A549 (cell line): ENCODE results near the gene CSTF3. TPM values are rescaled to one million over a fixed set of nuclear protein-coding genes. Genes with fewer than 3 reads are reported as not detected.

Experiments used
- ATAC-seq, 2 experiments: fragments of 200-7000 bp in 1 of 2; fragments of >200 bp in 1 of 2; cut with Nextera tagmentation in 1 of 2; cut with Tn5 transposase in 1 of 2; 3 replicates each; pipeline versions ENCODE4 v1.8.0 to v1.9.1; 2018 to 2020; ENCODE audit warnings: mild to moderate bottlenecking in 1 of 2, moderate library complexity in 1 of 2
- CTCF ChIA-PET: fragments of 300-600 bp; sonication (Branson Sonifier 250); formaldehyde crosslinking; extraction: SDS; loops from one replicate; lab custom pipeline; 2021; ENCODE audit warnings: antibody characterized with exemption, inconsistent platforms; lab: Yijun Ruan, JAX
- POLR2A ChIA-PET: fragments of 350-600 bp; formaldehyde crosslinking; extraction: SDS; loops from one replicate; lab custom pipeline; 2021; ENCODE audit warnings: antibody characterized with exemption, inconsistent platforms; lab: Yijun Ruan, JAX
- DNase-seq, 2 experiments: peaks; one replicate each; pipeline versions ENCODE4 v3.0.0 to v3.0.0-alpha.2; 2011 to 2016; ENCODE audit warnings: low read depth in 1 of 2, low spot score in 1 of 2
- FAIRE-seq: peaks from 2 replicates; lab custom pipeline; 2011; peaks lifted over from hg19 to GRCh38; lab: Jason Lieb, UNC
- H3K27ac ChIP-seq, 2 experiments: fragments of >200 bp; sonication (Bioruptor Twin); formaldehyde crosslinking; 3 replicates each; pipeline ENCODE4 v1.5.1; 2016 to 2017
- H3K4me1 ChIP-seq: fragments of >200 bp; sonication (Bioruptor Twin); formaldehyde crosslinking; 3 replicates; pipeline ENCODE4 v1.6.1; 2016
- H3K4me2 ChIP-seq: fragments of >200 bp; sonication (Bioruptor Twin); formaldehyde crosslinking; 3 replicates; pipeline ENCODE4 v1.6.1; 2016
- H3K4me3 ChIP-seq: fragments of >200 bp; sonication (Bioruptor Twin); formaldehyde crosslinking; 3 replicates; pipeline ENCODE4 v1.5.1; 2016
- H3K9me3 ChIP-seq: fragments of >200 bp; sonication (Bioruptor Twin); formaldehyde crosslinking; 3 replicates; pipeline ENCODE4 v1.6.1; 2016
- ATOH8 ChIP-seq: fragments of 250-450 bp; sonication (Bioruptor Pico); IDR thresholded peaks from 2 replicates; pipeline ENCODE4 v1.5.0; 2020; ENCODE audit warnings: low read depth, mild to moderate bottlenecking, moderate library complexity
- BCL3 ChIP-seq: fragments of >200 bp; sonication (Bioruptor Twin); formaldehyde crosslinking; IDR thresholded peaks from 3 replicates; pipeline ENCODE4 v1.6.1; 2016
- EP300 ChIP-seq, 2 experiments: fragments of >200 bp; sonication (Bioruptor Twin); formaldehyde crosslinking; IDR thresholded peaks; 2 replicates in 1 of 2; 3 replicates in 1 of 2; pipeline ENCODE4 v1.6.1; 2016 to 2017
- FOSB ChIP-seq: fragments of 250-450 bp; sonication (Bioruptor Pico); IDR thresholded peaks from 2 replicates; pipeline ENCODE4 v1.5.0; 2020; ENCODE audit warnings: mild to moderate bottlenecking, moderate library complexity
- FOXS1 ChIP-seq: fragments of 250-450 bp; sonication (Bioruptor Pico); IDR thresholded peaks from 2 replicates; pipeline ENCODE4 v1.5.0; 2020; ENCODE audit warnings: mild to moderate bottlenecking, moderate library complexity
- HES2 ChIP-seq: fragments of >200 bp; sonication (Bioruptor Twin); formaldehyde crosslinking; IDR thresholded peaks from 2 replicates; pipeline ENCODE4 v1.6.1; 2016
- HMGXB4 ChIP-seq: fragments of 250-450 bp; sonication (Bioruptor Pico); IDR thresholded peaks from 2 replicates; pipeline ENCODE4 v1.5.0; 2021; ENCODE audit warnings: mild to moderate bottlenecking, moderate library complexity, borderline replicate concordance
- HOXB5 ChIP-seq: fragments of 250-450 bp; sonication (Bioruptor Pico); IDR thresholded peaks from 2 replicates; pipeline ENCODE4 v1.5.0; 2020; ENCODE audit warnings: mild to moderate bottlenecking, moderate library complexity
- MAX ChIP-seq: IDR thresholded peaks from 2 replicates; pipeline ENCODE4 v1.6.1; 2012
- MYC ChIP-seq: IDR thresholded peaks from 2 replicates; pipeline ENCODE4 v1.6.1; 2012; ENCODE audit warnings: mild to moderate bottlenecking, inconsistent platforms, low read length, improper control_type of control experiment, borderline replicate concordance
- PHF8 ChIP-seq: fragments of 200-600 bp; sonication (generic); IDR thresholded peaks from 2 replicates; pipeline ENCODE4 v1.6.1; 2016; ENCODE audit warnings: low read depth, mild to moderate bottlenecking, antibody characterized with exemption, moderate library complexity, borderline replicate concordance
- POLR2A ChIP-seq: IDR thresholded peaks from 2 replicates; pipeline ENCODE4 v1.6.1; 2012; ENCODE audit warnings: mild to moderate bottlenecking, low read length
- RAD21 ChIP-seq, 2 experiments: fragments of >200 bp in 1 of 2; sonication (Bioruptor Twin) in 1 of 2; formaldehyde crosslinking in 1 of 2; IDR thresholded peaks in 1 of 2; conservative IDR thresholded peaks in 1 of 2; 2 replicates in 1 of 2; 3 replicates in 1 of 2; pipeline ENCODE4 v1.6.1; 2012 to 2018; ENCODE audit warnings: inconsistent platforms in 1 of 2
- REST ChIP-seq: fragments of 200-600 bp; sonication (generic); IDR thresholded peaks from 2 replicates; pipeline ENCODE4 v1.6.1; 2016; ENCODE audit warnings: antibody characterized with exemption, mild to moderate bottlenecking, moderate library complexity
- TFCP2L1 ChIP-seq: fragments of 250-450 bp; sonication (Bioruptor Pico); IDR thresholded peaks from 2 replicates; pipeline ENCODE4 v1.5.0; 2021; ENCODE audit warnings: mild to moderate bottlenecking
- TP53 ChIP-seq: fragments of 250-450 bp; sonication (Bioruptor Pico); IDR thresholded peaks from 2 replicates; pipeline ENCODE4 v1.5.0; 2021; ENCODE audit warnings: mild to moderate bottlenecking, moderate library complexity
- ZC3H11A ChIP-seq: fragments of 450-650 bp; IDR thresholded peaks from 2 replicates; pipeline ENCODE4 v1.6.1; 2014; ENCODE audit warnings: antibody characterized with exemption, mild to moderate bottlenecking
- ZFP36 ChIP-seq: fragments of 450-650 bp; IDR thresholded peaks from 2 replicates; pipeline ENCODE4 v1.6.1; 2014; ENCODE audit warnings: borderline replicate concordance; ENCODE audit not compliant: partially characterized antibody
- ZNF302 ChIP-seq: fragments of 250-450 bp; sonication (Bioruptor Pico); IDR thresholded peaks from 2 replicates; pipeline ENCODE4 v1.9.0; 2021; ENCODE audit warnings: inconsistent platforms, mild to moderate bottlenecking, moderate library complexity
- ZSCAN20 ChIP-seq: fragments of 250-450 bp; sonication (Bioruptor Pico); IDR thresholded peaks from 2 replicates; pipeline ENCODE4 v1.8.0; 2022; ENCODE audit warnings: mild to moderate bottlenecking, moderate library complexity
- WGBS: methylation state at CpG from one replicate; pipeline ENCODE4 v1.1.6; 2017; ENCODE audit errors: missing lambda C conversion rate; 5-methylcytosine and 5-hydroxymethylcytosine counted together
- polyA plus RNA-seq, 4 experiments: library from polyadenylated mRNA; depleted of rRNA in 3 of 4; stranded (reverse); fragments of >200 nt; fragmentation: RNase III in 1 of 4; extraction: RNeasy Plus Mini Kit Qiagen cat#74134 plus additional on column Dnase treatment in 1 of 4; gene quantifications; 2 replicates in 3 of 4; 3 replicates in 1 of 4; pipeline ENCODE4 v1.2.3, GENCODE V29; 2011 to 2017

Gene CSTF3
- polyA plus RNA-seq, 2 of the 4 experiments (the other 2 are of a cell fraction) = 53.2 to 53.9 TPM

- no peak for DNase-seq
- FAIRE-seq = no peak
- TF ChIP-seq EP300 (IDR thresholded peaks at IDR 0.05) (no peak), RAD21 (conservative IDR thresholded peaks at IDR 0.05 in 1 of 2, IDR thresholded peaks at IDR 0.05 in 1 of 2) (no peak), ZSCAN20 (CRISPR knock-in tag) (no peak), REST (no peak), ZC3H11A (no peak), FOSB (CRISPR knock-in tag) (no peak)
- ChIA-PET POLR2A (no interaction called here), CTCF (interaction anchor here (0.7 to 1.0 kb wide), 2 partner anchors 11 to 36 kb away, joined by 3 read pairs; no protein-coding TSS in a partner anchor)
- Histone ChIP-seq H3K9me3 (no peaks in the 10 kb centered on the region), H3K4me3 (no peak overlapping the region), H3K27ac (no peak overlapping the region), H3K4me2 (no peak overlapping the region), H3K4me1 (no peaks in the 10 kb centered on the region)
- no peak for ATAC-seq
- 77% methylated on average over 8 of the region's 8 CpGs for WGBS
Measured at GRCh38 chr11:33187998-33188722, 26.9 kb upstream of the CSTF3 start.

GRCh38 chr11:33185756-33186155, 24.5 kb upstream of the CSTF3 start:
- CTCF ChIA-PET = interaction anchor here (0.9 kb wide), 1 partner anchor 8 kb away, joined by 3 read pairs; no protein-coding TSS in a partner anchor
- TF ChIP-seq ATOH8 (CRISPR knock-in tag) (no peak), TFCP2L1 (CRISPR knock-in tag) (no peak), MYC (no peak), PHF8 (no peak)
- POLR2A ChIA-PET = no interaction called here

GRCh38 chr11:33182246-33182878, 21.1 kb upstream of the CSTF3 start:
- ChIA-PET POLR2A (no interaction called here), CTCF (interaction anchor here (0.6 to 1.3 kb wide), 2 partner anchors 17 to 1757 kb away, joined by 3 to 4 read pairs; no protein-coding TSS in a partner anchor)
- no peak for DNase-seq
- WGBS = 25% methylated on average over 3 of the region's 3 CpGs
- no peak for FAIRE-seq
- no peak overlapping the region for H3K4me3 ChIP-seq
- 0 out of 3 replicates have a peak overlapping the region, but pooled peaks have one; percentile 9 for H3K4me2 ChIP-seq
- no peak overlapping the region for H3K27ac ChIP-seq
- TF ChIP-seq ZFP36 (no peak), POLR2A (no peak), HMGXB4 (CRISPR knock-in tag) (no peak), HES2 (no peak), BCL3 (no peak), ZNF302 (no peak), HOXB5 (CRISPR knock-in tag) (no peak), TP53 (CRISPR knock-in tag) (no peak), MAX (no peak), FOXS1 (no peak)
- peaks cover 12% of the 10 kb centered on the region for H3K4me1 ChIP-seq
- no peak; a peak in 2 of 6 replicates for ATAC-seq
- no peaks in the 10 kb centered on the region for H3K9me3 ChIP-seq

More at GRCh38 chr11:33185756-33186155, 24.5 kb upstream of the CSTF3 start:
- Histone ChIP-seq H3K27ac (no peak overlapping the region), H3K9me3 (no peaks in the 10 kb centered on the region), H3K4me2 (no peak overlapping the region), H3K4me3 (no peak overlapping the region), H3K4me1 (peaks cover 12% of the 10 kb centered on the region)
- WGBS = 91% methylated on average over 1 of the region's 1 CpG
- no peak for DNase-seq
- no peak for FAIRE-seq
- ATAC-seq = no peak
